GM19452 (cell line): Measurements from ENCODE around the gene PMIS2.

Source experiments
- ATAC-seq: cut with Tn5 transposase; IDR thresholded peaks from one replicate; pipeline ENCODE4 v1.9.1; 2021; ENCODE audit not compliant: unreplicated experiment

The PMIS2 gene

DNA sequence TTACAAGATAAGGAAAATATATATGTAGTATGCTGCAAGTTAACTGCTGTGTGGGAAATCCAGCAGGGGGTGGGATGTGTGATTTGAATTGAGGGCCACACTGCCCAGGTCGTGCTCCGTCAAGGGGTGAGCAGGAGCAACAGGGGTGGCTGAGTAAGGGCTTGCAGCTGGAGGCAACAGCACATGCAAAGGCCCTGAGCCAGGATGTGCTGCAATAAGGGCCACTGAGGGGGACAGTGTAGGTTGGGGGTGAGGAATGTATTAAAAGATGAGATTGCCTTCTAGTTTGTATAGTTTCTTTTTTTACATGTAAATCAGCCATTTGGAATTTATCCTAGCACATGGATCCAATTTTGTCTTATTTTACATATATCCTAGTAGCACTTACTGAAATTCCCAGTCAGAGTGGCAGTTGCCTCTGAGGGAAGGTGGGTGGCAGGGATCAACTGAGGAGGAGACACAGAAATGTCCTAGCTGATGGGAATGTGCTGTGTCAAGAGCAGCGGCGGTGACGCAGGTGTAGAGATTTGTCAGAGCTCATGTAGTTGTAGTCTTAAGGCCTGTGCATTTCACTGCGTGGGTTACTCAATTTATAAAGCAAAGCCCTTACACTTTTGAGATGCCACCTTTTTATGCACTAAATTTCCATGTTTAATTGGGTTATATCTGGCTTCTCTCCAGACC, 37.5 kb downstream of the PMIS2 start:
- no peak for ATAC-seq

DNA sequence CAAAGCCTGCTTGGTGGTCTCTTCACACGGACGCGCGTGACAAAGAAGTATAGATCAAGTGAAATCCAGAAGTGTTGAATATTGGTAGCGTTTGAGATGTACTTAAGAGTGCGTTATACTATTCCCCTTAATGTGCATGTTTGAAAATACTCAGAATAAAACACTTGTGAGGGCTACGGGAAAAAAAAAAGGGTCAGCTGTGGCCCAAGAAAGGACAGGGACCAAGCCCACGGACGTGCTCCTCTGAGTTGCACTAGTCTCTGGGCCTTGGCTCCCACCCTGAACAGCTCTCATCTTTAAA, 42.2 kb downstream of the PMIS2 start:
- ATAC-seq, result no peak

DNA sequence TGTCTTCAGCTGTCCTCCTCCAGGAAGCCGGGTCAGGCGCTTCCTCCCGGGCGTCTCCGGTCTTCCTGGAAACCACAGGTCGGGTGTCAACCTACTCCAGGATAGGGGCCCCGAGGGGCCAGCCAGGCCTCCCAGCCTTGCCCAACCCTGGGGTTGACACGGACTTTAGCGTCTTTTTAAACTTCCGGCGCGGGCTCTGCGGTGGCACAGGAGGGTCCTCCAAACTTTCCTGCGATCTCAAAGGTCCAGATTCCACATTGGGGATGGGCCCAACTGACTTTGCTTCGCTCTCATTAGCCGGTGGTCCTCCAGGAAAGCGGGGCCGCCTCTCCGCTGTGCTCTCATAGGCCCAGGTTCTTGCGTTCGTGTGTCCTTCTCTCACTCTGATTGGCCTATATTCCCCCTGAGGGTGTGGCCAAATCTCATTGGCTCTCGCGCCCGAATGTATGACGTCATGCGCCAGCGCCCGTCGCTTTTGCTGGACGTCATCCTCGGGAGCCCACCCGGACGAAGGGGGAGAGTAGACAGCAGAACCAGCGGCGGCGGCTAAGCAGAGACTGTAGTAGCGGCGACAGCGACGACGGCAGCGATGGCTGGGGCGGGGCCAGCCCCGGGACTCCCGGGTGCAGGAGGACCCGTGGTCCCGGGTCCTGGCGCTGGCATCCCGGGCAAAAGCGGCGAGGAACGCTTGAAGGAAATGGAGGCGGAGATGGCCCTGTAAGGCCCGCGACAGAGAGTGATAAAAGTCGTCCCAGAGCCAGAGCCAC, 42.8 kb downstream of the PMIS2 start, which contains the start of gene RBM42:
RBM42 (plus strand) TSS at position 472 of the 767 bp plus-strand sequence; CDS start at position 590, 118 bp downstream.
- peak; percentile 95 for ATAC-seq

DNA sequence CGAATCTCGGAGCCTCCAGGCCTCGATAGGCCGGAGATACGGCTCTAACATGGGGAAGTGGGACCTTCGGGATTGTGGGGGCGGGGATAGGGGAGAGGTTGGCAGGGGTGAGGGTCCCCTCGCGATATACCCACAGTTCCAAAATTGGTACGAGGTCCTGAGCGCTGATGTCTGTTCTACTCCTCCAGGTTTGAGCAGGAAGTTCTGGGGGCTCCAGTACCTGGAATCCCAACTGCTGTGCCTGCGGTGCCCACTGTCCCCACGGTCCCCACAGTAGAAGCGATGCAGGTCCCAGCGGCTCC, 43.3 kb downstream of the PMIS2 start:
- ATAC-seq, result peak; percentile 6

DNA sequence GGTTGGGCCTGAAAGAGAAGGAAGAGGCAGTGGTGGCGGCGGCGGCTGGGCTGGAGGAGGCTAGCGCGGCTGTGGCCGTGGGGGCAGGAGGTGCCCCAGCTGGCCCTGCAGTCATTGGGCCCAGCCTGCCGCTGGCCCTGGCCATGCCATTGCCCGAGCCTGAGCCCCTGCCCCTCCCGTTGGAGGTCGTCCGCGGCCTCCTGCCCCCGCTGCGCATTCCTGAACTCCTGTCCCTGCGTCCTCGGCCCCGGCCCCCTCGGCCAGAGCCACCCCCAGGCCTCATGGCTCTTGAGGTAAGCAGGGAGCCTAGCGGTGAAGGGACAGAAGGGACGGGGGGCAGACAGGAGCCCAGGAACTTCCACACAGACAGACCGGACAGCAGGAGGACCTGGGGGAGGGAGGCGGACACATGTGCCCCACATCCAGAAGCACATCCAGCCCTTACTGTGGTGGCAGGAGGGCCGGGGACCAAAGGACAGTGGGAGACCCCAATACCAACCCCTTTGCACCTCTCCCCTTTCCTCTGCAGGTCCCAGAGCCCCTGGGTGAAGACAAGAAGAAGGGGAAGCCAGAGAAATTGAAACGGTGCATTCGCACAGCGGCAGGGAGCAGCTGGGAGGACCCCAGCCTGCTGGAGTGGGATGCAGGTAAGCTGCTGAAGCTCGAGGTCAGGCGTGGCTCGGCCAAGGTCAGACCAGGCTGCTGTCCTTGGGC, 47.9 kb downstream of the PMIS2 start:
- ATAC-seq, result no peak

DNA sequence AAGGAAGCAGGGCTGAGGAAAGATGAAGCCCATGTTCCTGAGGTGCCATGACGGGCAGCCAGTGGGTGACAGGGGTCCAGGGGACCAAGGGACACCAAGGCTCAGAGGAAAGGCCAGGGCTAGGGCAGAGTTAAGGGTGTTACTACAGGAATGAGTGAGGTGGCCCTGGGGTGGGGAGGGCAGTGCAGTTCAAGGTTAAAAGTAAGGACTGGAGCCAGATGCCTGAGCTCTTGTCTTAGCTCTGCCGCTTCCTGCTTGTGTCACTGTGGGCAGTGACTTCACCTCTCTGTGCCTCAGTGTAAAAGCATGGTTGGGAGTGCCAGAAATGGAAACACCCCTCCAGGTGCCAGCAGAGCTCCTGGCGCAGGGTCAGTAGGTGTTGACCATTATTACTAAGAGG, 50.7 kb downstream of the PMIS2 start:
- no peak for ATAC-seq
